Right forelimb (tissue), 1 donor: Measurements from ENCODE around the gene ZNF716.
"Not testable (repeated sequence)": the region's sequence is repeated elsewhere in the genome, so short reads cannot be mapped to it uniquely, and the experiment has no call there.

Source experiments
- DNase-seq: peaks from one replicate; pipeline ENCODE4 v3.0.0-alpha.2; 2018

ZNF716 gene

GRCh38 chr7:57426629-57427003 is 23.4 kb upstream of the ZNF716 start:
- DNase-seq = no peak

- DNase-seq = no peak
Observed at GRCh38 chr7:57427146-57427545, 22.8 kb upstream of the ZNF716 start.

- DNase-seq = no peak
Observed at GRCh38 chr7:57427594-57427993, 22.4 kb upstream of the ZNF716 start.

- DNase-seq = no peak
Observed at GRCh38 chr7:57432583-57432982, 17.4 kb upstream of the ZNF716 start.

- no peak for DNase-seq
Observed at GRCh38 chr7:57437581-57437980, 12.4 kb upstream of the ZNF716 start.

GRCh38 chr7:57438244-57438643 is 11.7 kb upstream of the ZNF716 start:
- no peak for DNase-seq

GRCh38 chr7:57443567-57443966 is 6.4 kb upstream of the ZNF716 start:
- DNase-seq = no peak

GRCh38 chr7:57469186-57469828 is 19.3 kb downstream of the ZNF716 start:
- not testable (repeated sequence) for DNase-seq

GRCh38 chr7:57480304-57480703 is 30.3 kb downstream of the ZNF716 start:
- not testable (repeated sequence) for DNase-seq

- not testable (repeated sequence) for DNase-seq
Observed at GRCh38 chr7:57485022-57485421, 35.0 kb downstream of the ZNF716 start.

GRCh38 chr7:57487957-57488356 is 38.0 kb downstream of the ZNF716 start:
- DNase-seq = no peak

GRCh38 chr7:57495111-57495510 is 45.1 kb downstream of the ZNF716 start:
- DNase-seq = not testable (repeated sequence)

- DNase-seq = no peak
Observed at GRCh38 chr7:57496395-57496794, 46.4 kb downstream of the ZNF716 start.

- no peak for DNase-seq
Observed at GRCh38 chr7:57505176-57505575, 55.2 kb downstream of the ZNF716 start.
